Vagina (tissue), 2 donors: ENCODE measurements around the gene CCDC178. TPM values are rescaled to one million over a fixed set of nuclear protein-coding genes. Genes with fewer than 3 reads are reported as not detected.
"Not testable (repeated sequence)": the region's sequence is repeated elsewhere in the genome, so short reads cannot be mapped to it uniquely, and the experiment has no call there.

Experiments
- DNase-seq, 2 donors: peaks; one replicate each; pipeline ENCODE4 v3.0.0-alpha.2; 2017; ENCODE audit errors: extremely low spot score in 2 of 2
- H3K27ac ChIP-seq: fragments of 200-600 bp; sonication (generic); one replicate; pipeline ENCODE4 v1.5.1; 2019
- H3K27me3 ChIP-seq: fragments of 200-600 bp; sonication (generic); one replicate; pipeline ENCODE4 v1.5.1; 2019
- H3K36me3 ChIP-seq, 2 donors: fragments of 200-600 bp; sonication (generic); one replicate each; pipeline ENCODE4 v1.5.1; 2017 to 2019
- H3K4me1 ChIP-seq: fragments of 200-600 bp; sonication (generic); one replicate; pipeline ENCODE4 v1.5.1; 2019
- H3K4me3 ChIP-seq, 2 donors: fragments of 200-600 bp; sonication (generic); 1 replicate in 1 of 2; 2 replicates in 1 of 2; pipeline ENCODE4 v1.5.1; 2016 to 2019
- H3K9me3 ChIP-seq: fragments of 200-600 bp; sonication (generic); one replicate; pipeline ENCODE4 v1.5.1; 2019
- POLR2A ChIP-seq, 2 donors: fragments of 450-650 bp; IDR thresholded peaks; one replicate each; pipeline ENCODE4 v1.6.1; 2017; ENCODE audit warnings: antibody characterized with exemption in 2 of 2, mild to moderate bottlenecking in 2 of 2, moderate library complexity in 2 of 2
- POLR2AphosphoS5 ChIP-seq, 2 donors: sonication (generic); formaldehyde crosslinking; IDR thresholded peaks; one replicate each; pipeline ENCODE4 v1.9.0; 2017; ENCODE audit warnings: antibody characterized with exemption in 2 of 2, mild to moderate bottlenecking in 2 of 2, low read depth in 1 of 2; ENCODE audit not compliant: insufficient read depth in 1 of 2
- intact Hi-C: fragments of 100-400 bp; cut with DNase I; formaldehyde crosslinking; loops from one replicate; pipeline ENCODE4 v1.15.1; 2023
- total RNA-seq: library from RNA; depleted of rRNA; stranded (reverse); fragments of >200 nt; gene quantifications from one replicate; pipeline ENCODE4 v1.2.3, GENCODE V29; 2016
- TF ChIP-seq, protein P1 (sequence below), 3 experiments: fragments of 450-650 bp in 2 of 3; fragments of 200-600 bp in 1 of 3; sonication (generic) in 1 of 3; IDR thresholded peaks; one replicate each; pipeline ENCODE4 v1.5.1; 2017 to 2019; ENCODE audit warnings: antibody characterized with exemption in 3 of 3, mild to moderate bottlenecking in 2 of 3, moderate library complexity in 2 of 3

Gene CCDC178
- total RNA-seq, 1 donor from 2014 or later = 10.8 TPM

GRCh38 chr18:32968248-32968647 lies 472.3 kb downstream of the CCDC178 start:
- intact Hi-C loops = no loop called here
- TF ChIP-seq POLR2A (IDR thresholded peaks at IDR 0.05) (no peak), POLR2AphosphoS5 (IDR thresholded peaks at IDR 0.05; ENCODE audit: insufficient read depth in 1 of 2, low read depth in 1 of 2) (no peak)
- TF ChIP-seq, protein P1, sequence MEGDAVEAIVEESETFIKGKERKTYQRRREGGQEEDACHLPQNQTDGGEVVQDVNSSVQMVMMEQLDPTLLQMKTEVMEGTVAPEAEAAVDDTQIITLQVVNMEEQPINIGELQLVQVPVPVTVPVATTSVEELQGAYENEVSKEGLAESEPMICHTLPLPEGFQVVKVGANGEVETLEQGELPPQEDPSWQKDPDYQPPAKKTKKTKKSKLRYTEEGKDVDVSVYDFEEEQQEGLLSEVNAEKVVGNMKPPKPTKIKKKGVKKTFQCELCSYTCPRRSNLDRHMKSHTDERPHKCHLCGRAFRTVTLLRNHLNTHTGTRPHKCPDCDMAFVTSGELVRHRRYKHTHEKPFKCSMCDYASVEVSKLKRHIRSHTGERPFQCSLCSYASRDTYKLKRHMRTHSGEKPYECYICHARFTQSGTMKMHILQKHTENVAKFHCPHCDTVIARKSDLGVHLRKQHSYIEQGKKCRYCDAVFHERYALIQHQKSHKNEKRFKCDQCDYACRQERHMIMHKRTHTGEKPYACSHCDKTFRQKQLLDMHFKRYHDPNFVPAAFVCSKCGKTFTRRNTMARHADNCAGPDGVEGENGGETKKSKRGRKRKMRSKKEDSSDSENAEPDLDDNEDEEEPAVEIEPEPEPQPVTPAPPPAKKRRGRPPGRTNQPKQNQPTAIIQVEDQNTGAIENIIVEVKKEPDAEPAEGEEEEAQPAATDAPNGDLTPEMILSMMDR (IDR thresholded peaks at IDR 0.05) = no peak

DNA sequence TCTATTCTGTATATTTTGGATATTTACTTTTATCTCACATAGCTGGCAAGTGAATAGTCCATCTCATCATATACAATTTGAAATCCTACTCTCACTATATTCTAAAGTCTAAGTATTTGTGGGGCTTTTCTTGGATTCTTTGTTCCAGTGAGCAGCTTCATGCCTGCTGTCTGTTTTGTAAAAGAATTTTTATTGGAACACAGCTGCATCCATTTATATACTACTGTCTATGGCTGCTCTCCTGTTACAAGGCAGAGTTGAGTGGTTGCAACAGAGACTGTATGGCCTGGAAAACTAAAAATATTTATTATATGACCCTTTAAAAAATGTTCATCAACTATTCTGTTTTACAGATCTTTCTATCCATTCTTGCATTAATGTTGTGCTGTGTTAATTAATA lies 474.4 kb downstream of the CCDC178 start:
- Histone ChIP-seq H3K4me1 (no peaks in the 10 kb centered on the region), H3K36me3 (no peaks in the 10 kb centered on the region), H3K9me3 (no peaks in the 10 kb centered on the region), H3K27ac (no peak overlapping the region), H3K4me3 (no peak overlapping the region), H3K27me3 (no peaks in the 10 kb centered on the region)
- intact Hi-C loops = no loop called here
- TF ChIP-seq POLR2A (IDR thresholded peaks at IDR 0.05) (no peak), POLR2AphosphoS5 (IDR thresholded peaks at IDR 0.05; ENCODE audit: insufficient read depth in 1 of 2, low read depth in 1 of 2) (no peak)
- TF ChIP-seq, protein P1 (IDR thresholded peaks at IDR 0.05) = no peak
- no peak for DNase-seq

More at GRCh38 chr18:32968248-32968647, 472.3 kb downstream of the CCDC178 start:
- no peak for DNase-seq
- Histone ChIP-seq H3K27ac (no peak overlapping the region), H3K4me3 (no peak overlapping the region), H3K27me3 (no peaks in the 10 kb centered on the region), H3K36me3 (no peaks in the 10 kb centered on the region), H3K4me1 (no peaks in the 10 kb centered on the region), H3K9me3 (no peaks in the 10 kb centered on the region)

GRCh38 chr18:32961538-32961937 lies 479.0 kb downstream of the CCDC178 start:
- TF ChIP-seq POLR2AphosphoS5 (IDR thresholded peaks at IDR 0.05; ENCODE audit: insufficient read depth in 1 of 2, low read depth in 1 of 2) (no peak), POLR2A (IDR thresholded peaks at IDR 0.05) (no peak)
- TF ChIP-seq, protein P1 (IDR thresholded peaks at IDR 0.05) = no peak
- no peak for DNase-seq
- H3K27ac ChIP-seq = no peak overlapping the region
- no peak overlapping the region for H3K4me3 ChIP-seq
- H3K36me3 ChIP-seq = no peaks in the 10 kb centered on the region
- intact Hi-C loops = no loop called here
- H3K4me1 ChIP-seq = peaks cover 12% of the 10 kb centered on the region
- H3K27me3 ChIP-seq = no peaks in the 10 kb centered on the region
- no peaks in the 10 kb centered on the region for H3K9me3 ChIP-seq

DNA sequence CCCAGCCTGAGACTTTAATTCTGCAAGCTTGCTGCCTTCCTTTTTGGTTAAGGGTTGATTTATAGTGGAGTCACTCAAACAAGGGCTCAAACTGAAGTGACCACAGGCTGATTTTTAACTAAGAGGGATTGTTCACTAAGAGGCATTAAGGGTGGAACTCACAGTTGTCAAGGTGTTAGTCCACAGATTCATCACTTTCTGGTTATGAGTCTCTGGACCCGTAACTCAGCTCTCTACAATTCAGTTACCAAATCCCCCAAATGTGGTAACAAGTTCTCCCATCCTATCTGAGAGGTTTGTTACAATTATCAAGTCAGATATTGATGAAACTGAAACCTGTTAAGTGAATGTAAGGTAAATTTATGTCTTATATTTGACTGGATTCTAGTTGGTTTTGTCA lies 481.8 kb downstream of the CCDC178 start:
- intact Hi-C loops = no loop called here
- Histone ChIP-seq H3K9me3 (no peaks in the 10 kb centered on the region), H3K4me1 (peaks cover 12% of the 10 kb centered on the region), H3K4me3 (no peak overlapping the region), H3K27ac (no peak overlapping the region), H3K36me3 (no peaks in the 10 kb centered on the region), H3K27me3 (no peaks in the 10 kb centered on the region)
- DNase-seq = no peak
- TF ChIP-seq POLR2AphosphoS5 (IDR thresholded peaks at IDR 0.05; ENCODE audit: insufficient read depth in 1 of 2, low read depth in 1 of 2) (no peak), POLR2A (IDR thresholded peaks at IDR 0.05) (no peak)
- TF ChIP-seq, protein P1 (IDR thresholded peaks at IDR 0.05) = no peak

DNA sequence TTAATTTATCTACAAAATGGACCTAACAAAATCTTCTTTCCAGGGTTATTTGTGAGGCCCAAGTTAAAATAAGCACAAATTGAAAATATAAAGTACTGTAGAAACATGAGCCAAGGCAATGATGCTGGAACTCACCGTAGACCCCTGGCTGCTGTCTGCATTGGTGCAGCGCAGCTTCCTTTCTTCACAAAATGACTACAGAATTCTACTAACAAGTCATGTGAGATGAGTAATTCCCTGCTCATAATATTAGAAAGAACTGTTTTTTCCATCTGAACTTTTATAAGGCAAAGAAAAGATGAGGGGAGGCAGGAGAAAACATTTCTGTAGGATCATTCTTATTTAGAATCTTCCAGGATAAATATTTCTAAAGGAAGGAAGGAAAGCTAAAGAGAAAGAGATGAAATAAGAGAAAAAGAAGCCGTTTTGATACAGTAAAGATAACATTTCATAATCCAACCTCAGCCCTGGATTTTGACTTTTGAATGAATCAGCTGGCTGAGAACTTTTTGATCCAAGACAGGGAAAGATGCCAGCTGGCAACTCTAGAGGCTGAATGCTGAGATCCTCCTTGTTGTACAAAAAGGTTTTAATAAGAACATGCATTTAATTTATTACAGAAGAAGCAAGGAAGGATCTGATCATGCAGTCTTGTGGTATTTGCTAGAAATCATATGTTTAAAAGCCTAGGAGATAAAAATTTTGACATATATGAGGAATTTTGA lies 483.8 kb downstream of the CCDC178 start:
- no peak for DNase-seq
- no peaks in the 10 kb centered on the region for H3K36me3 ChIP-seq
- TF ChIP-seq POLR2AphosphoS5 (IDR thresholded peaks at IDR 0.05; ENCODE audit: insufficient read depth in 1 of 2, low read depth in 1 of 2) (no peak), POLR2A (IDR thresholded peaks at IDR 0.05) (no peak)
- TF ChIP-seq, protein P1 (IDR thresholded peaks at IDR 0.05) = no peak
- no peaks in the 10 kb centered on the region for H3K9me3 ChIP-seq
- no peak overlapping the region for H3K4me3 ChIP-seq
- intact Hi-C loops = no loop called here
- H3K27me3 ChIP-seq = no peaks in the 10 kb centered on the region
- H3K4me1 ChIP-seq = peaks cover 12% of the 10 kb centered on the region
- H3K27ac ChIP-seq = no peak overlapping the region

DNA sequence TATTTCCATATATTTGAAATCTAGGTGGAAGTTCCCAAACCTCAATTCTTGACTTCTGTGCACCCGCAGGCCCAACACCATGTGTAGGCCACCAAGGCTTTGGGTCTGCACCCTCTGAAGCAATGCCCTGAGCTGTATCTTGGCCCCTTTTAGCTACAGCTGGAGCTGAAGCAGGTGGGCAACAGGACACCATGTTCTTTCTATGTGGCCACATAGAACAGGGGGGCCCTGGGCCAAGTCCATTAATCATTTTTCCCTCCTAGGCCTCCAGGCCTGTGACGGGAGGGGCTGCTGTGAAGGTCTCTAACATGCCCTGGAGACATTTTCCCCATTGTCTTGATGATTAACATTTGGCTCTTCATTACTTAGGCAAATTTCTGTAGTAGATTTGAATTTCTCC lies 488.2 kb downstream of the CCDC178 start:
- H3K4me3 ChIP-seq, DNase-seq, H3K27me3 ChIP-seq, H3K4me1 ChIP-seq, H3K9me3 ChIP-seq, intact Hi-C loops, H3K27ac ChIP-seq, H3K36me3 ChIP-seq: not testable (repeated sequence)
